Articular chondrocyte of knee joint (primary cell): Measurements from ENCODE around the gene PCBP3. TPM values are rescaled to one million over a fixed set of nuclear protein-coding genes. Genes with fewer than 3 reads are reported as not detected.

ENCODE experiments used
- total RNA-seq: library from RNA; depleted of rRNA; stranded (reverse); fragments of >200 nt; gene quantifications from 2 replicates; pipeline ENCODE4 v1.2.3, GENCODE V29; 2012

Gene PCBP3
- total RNA-seq: 3.5 and 5.8 TPM in 2 replicates

DNA sequence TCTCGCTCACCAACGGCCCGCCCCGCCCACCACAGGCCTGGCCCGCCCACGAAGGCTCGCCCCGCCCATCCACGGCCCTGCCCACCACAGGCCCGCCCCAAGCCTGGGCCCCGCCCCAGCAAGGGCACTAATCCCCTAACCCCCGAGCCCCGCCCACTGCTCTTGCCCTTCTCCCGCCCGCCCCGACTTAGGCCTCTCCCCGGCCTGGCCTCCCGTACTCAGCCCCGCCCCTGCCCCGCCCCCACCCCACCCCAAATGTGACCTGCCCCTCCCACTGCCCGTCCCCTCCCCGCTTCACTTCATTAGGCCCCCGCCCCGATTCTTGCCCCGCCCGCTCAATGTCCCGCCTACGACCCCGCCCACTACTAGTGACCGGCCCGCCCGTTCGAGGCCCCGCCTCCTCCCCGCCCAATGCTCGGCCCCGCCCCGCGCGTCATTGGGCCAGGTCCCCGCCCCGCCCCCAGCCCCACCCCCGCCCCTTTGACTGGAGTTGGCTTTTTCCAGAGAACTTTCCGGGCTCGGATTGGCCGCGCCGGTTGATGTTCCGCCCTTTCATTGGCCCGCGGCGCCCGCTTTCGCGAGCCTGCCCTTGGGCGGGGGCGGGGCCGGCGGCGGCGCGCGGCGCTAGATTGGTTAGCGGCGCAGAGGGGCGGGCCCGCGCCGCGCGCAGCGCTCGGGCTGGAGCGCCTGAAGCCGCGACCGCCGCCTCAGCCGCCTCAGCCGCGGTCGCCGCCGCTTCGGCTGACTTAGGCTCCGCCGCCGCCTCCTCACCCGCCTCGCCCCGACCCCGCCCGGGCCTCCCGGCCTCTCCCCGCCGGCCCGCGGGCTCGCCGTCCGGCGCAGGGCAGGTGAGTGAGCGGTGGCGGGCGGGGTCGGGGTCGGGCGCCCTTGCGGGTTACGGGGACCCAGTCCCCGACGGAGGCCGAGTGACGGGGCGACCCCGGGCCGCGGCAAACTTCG is at the start of gene PCBP3:
Gene PCBP3 (plus strand): TSS at position 705 of the 960 bp plus-strand sequence. CDS start 206,361 bp downstream, outside the sequence.

DNA sequence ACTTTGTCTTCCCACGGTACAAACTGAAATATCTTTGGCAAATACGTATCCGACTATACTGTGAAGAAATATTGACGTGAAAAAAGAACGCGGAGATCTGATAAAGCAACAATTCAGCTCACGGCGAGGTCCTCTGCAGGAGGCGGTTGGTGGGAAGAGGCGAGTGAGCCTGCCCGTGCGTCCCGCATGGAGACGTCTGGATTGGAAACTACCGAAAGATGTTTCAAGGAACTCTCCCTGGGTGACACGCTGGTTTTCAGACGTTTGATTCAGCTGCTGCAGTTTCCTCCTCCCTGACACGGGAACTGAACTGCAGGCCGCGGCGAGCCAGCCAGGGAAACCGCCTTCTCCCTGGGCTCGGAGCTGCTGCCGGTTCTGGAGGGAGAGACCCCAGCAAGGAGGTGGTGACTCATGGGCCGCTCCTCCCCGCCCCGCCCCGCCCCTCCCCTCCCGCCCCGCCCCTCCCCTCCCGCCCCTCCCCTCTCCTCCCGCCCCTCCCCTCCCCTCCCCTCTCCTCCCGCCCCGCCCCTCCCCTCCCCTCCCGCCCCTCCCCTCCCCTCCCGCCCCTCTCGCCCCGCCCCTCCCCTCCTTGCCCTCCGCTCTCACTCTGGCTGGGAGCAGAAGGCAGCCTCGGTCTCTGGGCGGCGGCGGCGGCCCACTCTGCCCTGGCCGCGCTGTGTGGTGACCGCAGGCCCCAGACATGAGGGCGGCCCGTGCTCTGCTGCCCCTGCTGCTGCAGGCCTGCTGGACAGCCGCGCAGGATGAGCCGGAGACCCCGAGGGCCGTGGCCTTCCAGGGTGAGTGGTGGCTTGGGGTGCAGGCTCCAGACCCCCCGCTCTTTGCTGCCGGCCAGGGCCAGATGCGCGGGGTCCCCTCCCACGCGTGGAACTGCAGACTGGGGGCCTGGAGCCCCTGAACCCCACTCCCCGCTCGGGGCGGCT is 337.9 kb downstream of the PCBP3 start, which contains the start of gene COL6A1:
Gene COL6A1 (plus strand): TSS at position 620 of the 941 bp plus-strand sequence. CDS start 81 bp downstream, at position 701.

Other genes with a start within 250 kb of the PCBP3 start
- gene COL18A1, start 238.6 kb upstream of the PCBP3 start, total RNA-seq: 1.7 and 7.4 TPM in 2 replicates
- 3.0 and 3.1 TPM in 2 replicates for gene SLC19A1, start 101.3 kb upstream of the PCBP3 start, total RNA-seq